SH-SY5Y (cell line): ENCODE data around the gene SECISBP2L.

Source experiments
- GATA2 ChIP-seq: IDR thresholded peaks from 2 replicates; pipeline ENCODE4 v1.6.1; 2011; ENCODE audit warnings: mild to moderate bottlenecking, low read depth, low read length
- GATA3 ChIP-seq: IDR thresholded peaks from 2 replicates; pipeline ENCODE4 v1.6.1; 2011; ENCODE audit warnings: low read depth, mild to moderate bottlenecking, low read length, moderate library complexity

GRCh38 chr15:48987142-48987541 is 59.1 kb downstream of the SECISBP2L start:
- TF ChIP-seq GATA2 (no peak), GATA3 (no peak)
